Kidney epithelial cell (primary cell): Measurements from ENCODE around the gene TBX15. TPM values are rescaled to one million over a fixed set of nuclear protein-coding genes. Genes with fewer than 3 reads are reported as not detected.

Experiments
- DNase-seq: peaks from one replicate; pipeline ENCODE4 v3.0.0-alpha.2; 2010; ENCODE audit warnings: low read depth
- H3K27me3 ChIP-seq: 2 replicates; pipeline ENCODE4 v1.6.0; 2011; ENCODE audit warnings: low read length; ENCODE audit not compliant: control insufficient read depth, insufficient read depth
- H3K36me3 ChIP-seq: 2 replicates; pipeline ENCODE4 v1.5.1; 2011; ENCODE audit warnings: low read length; ENCODE audit not compliant: control insufficient read depth, insufficient read depth
- H3K4me3 ChIP-seq: 2 replicates; pipeline ENCODE4 v1.5.1; 2011; ENCODE audit warnings: low read depth, mild to moderate bottlenecking, control low read depth, low read length
- total RNA-seq: library from RNA; depleted of rRNA; stranded (reverse); fragments of >200 nt; gene quantifications from 2 replicates; pipeline ENCODE4 v1.2.3, GENCODE V29; 2015
- TF ChIP-seq, protein P1 (sequence below): IDR thresholded peaks from 2 replicates; pipeline ENCODE4 v1.5.1; 2011; ENCODE audit warnings: mild to moderate bottlenecking, moderate library complexity, low read length, control low read depth, inconsistent platforms; ENCODE audit not compliant: insufficient read depth, poor library complexity, severe bottlenecking

Gene TBX15
- total RNA-seq, 1 donor from 2014 or later = not detected

DNA sequence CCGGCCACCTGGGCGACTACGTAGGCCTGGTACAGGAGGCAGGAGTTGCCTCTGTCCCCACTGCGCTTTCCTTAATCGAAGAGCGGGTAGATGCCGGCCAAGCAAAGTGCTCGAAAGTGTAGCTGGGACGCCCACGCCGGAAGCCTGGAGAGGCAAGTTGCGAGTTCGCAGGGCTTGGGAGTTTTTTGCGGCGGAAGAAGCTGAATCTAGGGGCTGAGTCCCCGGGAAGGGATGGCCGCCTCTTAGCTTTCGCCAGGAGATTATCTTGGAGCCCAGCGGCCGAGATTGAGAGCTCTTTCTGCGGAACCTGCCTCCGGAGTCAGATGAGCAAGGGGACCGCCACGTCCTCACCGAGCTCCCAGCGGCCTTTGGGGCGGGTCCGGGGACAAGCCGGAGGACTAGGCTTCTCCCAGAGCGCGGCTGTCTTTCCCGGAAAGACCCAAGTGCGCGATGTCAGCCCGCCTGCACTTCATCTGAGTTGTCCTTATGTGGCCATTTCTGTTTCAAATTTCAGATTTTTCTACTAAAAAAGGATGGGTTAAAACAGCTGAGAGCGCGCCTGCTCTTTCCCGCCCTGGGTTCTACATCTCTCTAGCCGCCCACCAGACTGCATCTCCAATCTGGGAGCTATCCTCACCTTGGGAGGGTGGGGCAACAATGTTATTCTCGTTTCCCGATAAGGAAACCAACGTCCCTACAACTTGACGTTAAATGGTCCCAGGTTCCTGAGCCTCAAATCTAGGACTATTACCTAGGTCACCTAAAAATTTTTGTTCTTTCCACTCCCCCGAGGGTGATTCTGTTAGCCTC, 12.4 kb upstream of the TBX15 start:
- no peak overlapping the region for H3K4me3 ChIP-seq
- DNase-seq = no peak
- H3K36me3 ChIP-seq = no peaks in the 10 kb centered on the region
- H3K27me3 ChIP-seq = peaks cover 90% of the 10 kb centered on the region
- TF ChIP-seq, protein P1, sequence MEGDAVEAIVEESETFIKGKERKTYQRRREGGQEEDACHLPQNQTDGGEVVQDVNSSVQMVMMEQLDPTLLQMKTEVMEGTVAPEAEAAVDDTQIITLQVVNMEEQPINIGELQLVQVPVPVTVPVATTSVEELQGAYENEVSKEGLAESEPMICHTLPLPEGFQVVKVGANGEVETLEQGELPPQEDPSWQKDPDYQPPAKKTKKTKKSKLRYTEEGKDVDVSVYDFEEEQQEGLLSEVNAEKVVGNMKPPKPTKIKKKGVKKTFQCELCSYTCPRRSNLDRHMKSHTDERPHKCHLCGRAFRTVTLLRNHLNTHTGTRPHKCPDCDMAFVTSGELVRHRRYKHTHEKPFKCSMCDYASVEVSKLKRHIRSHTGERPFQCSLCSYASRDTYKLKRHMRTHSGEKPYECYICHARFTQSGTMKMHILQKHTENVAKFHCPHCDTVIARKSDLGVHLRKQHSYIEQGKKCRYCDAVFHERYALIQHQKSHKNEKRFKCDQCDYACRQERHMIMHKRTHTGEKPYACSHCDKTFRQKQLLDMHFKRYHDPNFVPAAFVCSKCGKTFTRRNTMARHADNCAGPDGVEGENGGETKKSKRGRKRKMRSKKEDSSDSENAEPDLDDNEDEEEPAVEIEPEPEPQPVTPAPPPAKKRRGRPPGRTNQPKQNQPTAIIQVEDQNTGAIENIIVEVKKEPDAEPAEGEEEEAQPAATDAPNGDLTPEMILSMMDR = no peak

DNA sequence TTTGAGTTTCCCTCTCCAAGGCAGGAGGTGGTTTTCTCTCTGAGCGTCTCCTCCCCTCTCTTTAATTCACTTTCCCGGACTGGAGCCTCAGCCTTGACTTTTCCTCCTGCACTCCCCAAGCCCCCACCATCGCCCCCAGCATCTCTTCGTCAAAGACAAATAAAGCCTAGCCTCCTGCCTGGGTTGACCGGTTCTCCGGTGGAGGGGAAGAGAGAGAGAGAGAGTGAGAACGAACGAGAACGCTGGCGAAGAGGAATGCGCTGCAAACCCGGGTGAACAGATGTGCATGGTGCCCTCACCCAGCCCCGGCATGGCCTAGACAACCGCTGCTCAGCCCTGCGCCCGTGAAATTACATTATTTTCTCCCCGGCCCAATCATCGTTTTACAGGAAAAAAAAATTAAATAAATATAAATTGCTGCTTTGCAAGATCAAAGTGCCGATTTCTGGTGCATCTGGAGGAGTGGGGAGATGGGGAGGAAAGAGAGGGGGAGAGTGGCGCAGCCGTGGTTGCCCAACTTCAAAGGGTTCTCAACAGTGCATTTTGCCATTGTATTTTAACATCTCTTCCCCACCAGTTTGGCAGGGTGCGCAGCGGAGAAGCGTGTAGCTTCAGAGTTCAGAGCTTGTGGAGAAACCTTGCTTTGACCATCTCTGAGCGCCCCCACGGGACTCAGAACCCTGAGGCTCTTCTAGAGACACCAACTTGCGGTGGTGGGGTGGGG, 11.4 kb upstream of the TBX15 start:
- Histone ChIP-seq H3K4me3 (no peak overlapping the region), H3K36me3 (no peaks in the 10 kb centered on the region), H3K27me3 (peaks cover 93% of the 10 kb centered on the region)
- no peak for DNase-seq
- TF ChIP-seq, protein P1 = no peak

DNA sequence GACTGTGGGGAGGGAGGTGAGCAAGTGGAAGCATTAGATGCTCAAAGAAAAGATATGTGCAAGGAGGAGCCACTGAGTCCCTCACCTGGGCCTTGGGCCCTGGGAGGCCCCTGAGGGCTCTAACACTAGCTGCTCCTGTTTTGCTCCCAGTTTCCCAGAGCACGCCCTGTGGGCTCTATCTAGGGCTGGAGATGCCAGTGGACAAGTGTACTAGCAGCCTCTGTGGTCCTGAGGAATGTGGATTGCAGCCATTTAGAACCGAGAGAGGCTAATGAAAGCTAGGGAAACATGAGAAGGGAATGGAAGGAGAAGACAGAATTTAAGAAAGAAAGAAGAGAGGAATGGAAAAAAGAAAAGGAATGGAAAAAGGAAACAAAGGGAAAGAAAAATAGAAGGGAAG, 10.0 kb upstream of the TBX15 start:
- DNase-seq = no peak
- H3K27me3 ChIP-seq = peaks cover 94% of the 10 kb centered on the region
- no peaks in the 10 kb centered on the region for H3K36me3 ChIP-seq
- H3K4me3 ChIP-seq = no peak overlapping the region
- TF ChIP-seq, protein P1 = no peak

DNA sequence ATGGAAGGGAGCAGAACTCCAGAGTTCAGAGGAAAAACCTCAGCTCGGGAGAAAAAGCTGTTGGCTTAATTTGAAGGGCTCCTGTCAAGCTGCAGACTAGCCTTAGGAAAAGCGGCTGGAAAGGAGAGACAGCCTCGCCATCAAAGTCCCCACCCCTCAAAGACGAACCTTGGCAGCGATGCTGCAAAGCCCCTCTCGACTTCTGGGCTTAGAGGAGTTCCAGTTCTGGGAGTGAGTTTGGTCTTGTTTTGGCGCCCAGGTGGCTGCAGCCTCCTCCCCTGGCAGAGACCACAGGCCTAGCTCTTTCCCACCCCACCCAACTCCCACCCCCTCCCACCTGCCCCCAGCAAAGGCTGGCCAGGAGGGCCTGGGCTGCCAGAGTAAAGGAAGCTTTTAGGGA, 9.1 kb upstream of the TBX15 start:
- H3K36me3 ChIP-seq = no peaks in the 10 kb centered on the region
- TF ChIP-seq, protein P1 = no peak
- no peak for DNase-seq
- H3K4me3 ChIP-seq = no peak overlapping the region
- H3K27me3 ChIP-seq = peaks cover 93% of the 10 kb centered on the region

DNA sequence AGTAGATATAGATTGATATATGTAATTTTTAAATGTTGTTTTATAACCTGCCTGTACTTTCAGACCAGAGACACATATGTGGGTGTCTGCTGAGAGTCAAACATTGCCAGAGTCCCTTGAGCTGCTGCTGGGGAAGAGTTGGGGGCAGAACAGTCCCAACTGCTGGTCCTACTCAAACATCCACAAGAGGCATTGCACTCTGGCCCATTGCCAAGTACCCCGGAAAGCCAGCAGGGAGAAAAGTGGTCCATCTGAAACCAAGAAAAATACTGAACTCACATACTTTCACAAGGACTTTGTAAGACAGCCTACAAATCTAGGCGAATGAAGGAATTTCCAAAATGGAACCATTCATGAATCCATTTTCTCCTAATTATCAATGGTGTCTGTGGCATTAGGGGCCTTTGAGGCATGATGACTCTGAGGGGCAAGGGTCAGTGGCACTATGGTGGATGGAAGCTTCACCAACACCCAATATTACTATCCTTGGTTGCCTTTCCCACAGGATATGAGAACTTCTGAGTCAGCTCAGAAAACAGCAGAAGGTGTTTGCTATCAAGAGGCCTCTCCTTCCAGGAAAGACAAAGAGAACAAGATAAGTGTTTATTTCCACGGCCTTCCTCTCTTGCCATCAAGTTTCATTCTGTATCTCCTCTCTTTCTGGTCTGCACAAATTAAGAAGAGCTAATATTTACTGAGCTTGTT, 7.3 kb upstream of the TBX15 start:
- no peak overlapping the region for H3K4me3 ChIP-seq
- DNase-seq = no peak
- H3K36me3 ChIP-seq = no peaks in the 10 kb centered on the region
- H3K27me3 ChIP-seq = peaks cover 94% of the 10 kb centered on the region
- TF ChIP-seq, protein P1 = no peak
